Measurements from ENCODE around the gene POLDIP2. TPM values are rescaled to one million over a fixed set of nuclear protein-coding genes. Genes with fewer than 3 reads are reported as not detected.
A peak's percentile ranks its signal among the peaks of the same experiment; 100 is the strongest.

Gene POLDIP2
- total and polyA plus RNA-seq, 2 of the 13 experiments (the other 11 are each of a cell fraction or from before 2014, with no cell fraction given) = 85.9 to 114 TPM

DNA sequence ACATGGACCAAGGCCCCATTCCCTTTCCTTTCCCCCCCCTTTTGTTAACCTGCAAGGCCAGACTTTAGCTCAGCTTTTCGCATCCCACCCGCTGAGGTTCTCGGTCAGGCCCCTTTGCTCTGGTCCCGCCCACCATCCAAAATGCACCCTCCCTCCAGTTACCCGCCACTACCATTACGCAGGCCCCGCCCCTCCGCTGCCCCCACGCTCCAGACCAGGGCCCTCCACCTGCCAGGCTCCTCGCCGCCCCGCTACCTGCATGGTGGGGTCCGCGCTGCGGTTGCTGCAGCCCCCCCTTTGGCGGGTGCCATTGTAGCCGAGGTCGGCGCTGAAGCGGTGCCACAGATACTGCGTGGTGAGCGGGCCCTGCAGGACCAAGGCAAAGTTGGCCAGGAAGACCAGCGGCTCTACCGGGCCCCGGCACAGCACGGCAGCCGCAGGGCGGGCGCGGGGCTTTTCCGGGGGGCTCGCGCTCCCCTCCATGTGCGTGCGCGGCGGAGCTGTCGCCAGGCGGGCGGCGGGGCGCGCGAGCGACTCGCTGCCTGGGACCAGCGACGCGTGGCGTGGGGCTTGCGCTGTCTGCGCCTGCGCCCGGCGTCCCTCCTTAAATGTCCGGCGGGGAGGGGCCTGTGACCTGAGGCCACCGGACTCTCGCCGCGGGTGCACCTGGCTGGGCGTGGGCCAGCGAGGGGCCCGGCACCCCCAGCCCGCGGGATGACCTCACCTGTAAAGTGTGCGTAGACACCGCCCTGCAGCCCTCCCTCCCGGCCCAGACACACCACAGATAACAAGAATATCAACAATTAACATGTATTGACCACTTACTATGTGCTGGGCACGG, 48.5 kb upstream of the POLDIP2 start, which contains the start of gene SLC46A1 (continued):
- TF ChIP-seq, protein P1, sequence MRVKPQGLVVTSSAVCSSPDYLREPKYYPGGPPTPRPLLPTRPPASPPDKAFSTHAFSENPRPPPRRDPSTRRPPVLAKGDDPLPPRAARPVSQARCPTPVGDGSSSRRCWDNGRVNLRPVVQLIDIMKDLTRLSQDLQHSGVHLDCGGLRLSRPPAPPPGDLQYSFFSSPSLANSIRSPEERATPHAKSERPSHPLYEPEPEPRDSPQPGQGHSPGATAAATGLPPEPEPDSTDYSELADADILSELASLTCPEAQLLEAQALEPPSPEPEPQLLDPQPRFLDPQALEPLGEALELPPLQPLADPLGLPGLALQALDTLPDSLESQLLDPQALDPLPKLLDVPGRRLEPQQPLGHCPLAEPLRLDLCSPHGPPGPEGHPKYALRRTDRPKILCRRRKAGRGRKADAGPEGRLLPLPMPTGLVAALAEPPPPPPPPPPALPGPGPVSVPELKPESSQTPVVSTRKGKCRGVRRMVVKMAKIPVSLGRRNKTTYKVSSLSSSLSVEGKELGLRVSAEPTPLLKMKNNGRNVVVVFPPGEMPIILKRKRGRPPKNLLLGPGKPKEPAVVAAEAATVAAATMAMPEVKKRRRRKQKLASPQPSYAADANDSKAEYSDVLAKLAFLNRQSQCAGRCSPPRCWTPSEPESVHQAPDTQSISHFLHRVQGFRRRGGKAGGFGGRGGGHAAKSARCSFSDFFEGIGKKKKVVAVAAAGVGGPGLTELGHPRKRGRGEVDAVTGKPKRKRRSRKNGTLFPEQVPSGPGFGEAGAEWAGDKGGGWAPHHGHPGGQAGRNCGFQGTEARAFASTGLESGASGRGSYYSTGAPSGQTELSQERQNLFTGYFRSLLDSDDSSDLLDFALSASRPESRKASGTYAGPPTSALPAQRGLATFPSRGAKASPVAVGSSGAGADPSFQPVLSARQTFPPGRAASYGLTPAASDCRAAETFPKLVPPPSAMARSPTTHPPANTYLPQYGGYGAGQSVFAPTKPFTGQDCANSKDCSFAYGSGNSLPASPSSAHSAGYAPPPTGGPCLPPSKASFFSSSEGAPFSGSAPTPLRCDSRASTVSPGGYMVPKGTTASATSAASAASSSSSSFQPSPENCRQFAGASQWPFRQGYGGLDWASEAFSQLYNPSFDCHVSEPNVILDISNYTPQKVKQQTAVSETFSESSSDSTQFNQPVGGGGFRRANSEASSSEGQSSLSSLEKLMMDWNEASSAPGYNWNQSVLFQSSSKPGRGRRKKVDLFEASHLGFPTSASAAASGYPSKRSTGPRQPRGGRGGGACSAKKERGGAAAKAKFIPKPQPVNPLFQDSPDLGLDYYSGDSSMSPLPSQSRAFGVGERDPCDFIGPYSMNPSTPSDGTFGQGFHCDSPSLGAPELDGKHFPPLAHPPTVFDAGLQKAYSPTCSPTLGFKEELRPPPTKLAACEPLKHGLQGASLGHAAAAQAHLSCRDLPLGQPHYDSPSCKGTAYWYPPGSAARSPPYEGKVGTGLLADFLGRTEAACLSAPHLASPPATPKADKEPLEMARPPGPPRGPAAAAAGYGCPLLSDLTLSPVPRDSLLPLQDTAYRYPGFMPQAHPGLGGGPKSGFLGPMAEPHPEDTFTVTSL (CRISPR knock-in tag; IDR thresholded peaks at IDR 0.05; ENCODE audit: borderline replicate concordance) = no peak
- no peak for TF ChIP-seq ZNF607 (CRISPR knock-in tag; IDR thresholded peaks at IDR 0.05; ENCODE audit: borderline replicate concordance)
- no peak for TF ChIP-seq TRIM22 (IDR thresholded peaks at IDR 0.05)
- no peak for TF ChIP-seq PCBP1 (IDR thresholded peaks at IDR 0.05; ENCODE audit: borderline replicate concordance, low read depth, low read length)
- peak; percentile 61; the same call in 1 of the 2 replicates for TF ChIP-seq MTA1 (CRISPR knock-in tag; IDR thresholded peaks at IDR 0.05; ENCODE audit: borderline replicate concordance)
- TF ChIP-seq KLF9 (CRISPR knock-in tag; IDR thresholded peaks at IDR 0.05; ENCODE audit: low read depth) = no peak
- TF ChIP-seq ZNF30 (CRISPR knock-in tag; IDR thresholded peaks at IDR 0.05) = no peak
- TF ChIP-seq ELF4 (CRISPR knock-in tag; IDR thresholded peaks at IDR 0.05; ENCODE audit: borderline replicate concordance) = no peak
- no peak for TF ChIP-seq MED13 (CRISPR knock-in tag; IDR thresholded peaks at IDR 0.05)
- no peak for TF ChIP-seq KAT7 (CRISPR knock-in tag; IDR thresholded peaks at IDR 0.05; ENCODE audit: borderline replicate concordance)
- TF ChIP-seq NR0B2 (CRISPR knock-in tag; IDR thresholded peaks at IDR 0.05) = no peak; the same call in 1 of the 2 replicates
- TF ChIP-seq ZNF24 (IDR thresholded peaks at IDR 0.05) = no peak
- no peak for TF ChIP-seq MIER3 (CRISPR knock-in tag; IDR thresholded peaks at IDR 0.05; ENCODE audit: borderline replicate concordance)
- no peak for TF ChIP-seq IKZF4 (CRISPR knock-in tag; IDR thresholded peaks at IDR 0.05; ENCODE audit: borderline replicate concordance, low read depth, not compliant biosample characterization)
- TF ChIP-seq ZBTB20 (CRISPR knock-in tag; IDR thresholded peaks at IDR 0.05; ENCODE audit: borderline replicate concordance, low read depth) = no peak
- peak; percentile 50 for TF ChIP-seq SALL1 (CRISPR knock-in tag; IDR thresholded peaks at IDR 0.05)
- TF ChIP-seq SCMH1 (CRISPR knock-in tag; IDR thresholded peaks at IDR 0.05; ENCODE audit: borderline replicate concordance) = no peak
- TF ChIP-seq, protein P2, sequence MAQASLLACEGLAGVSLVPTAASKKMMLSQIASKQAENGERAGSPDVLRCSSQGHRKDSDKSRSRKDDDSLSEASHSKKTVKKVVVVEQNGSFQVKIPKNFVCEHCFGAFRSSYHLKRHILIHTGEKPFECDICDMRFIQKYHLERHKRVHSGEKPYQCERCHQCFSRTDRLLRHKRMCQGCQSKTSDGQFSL (CRISPR knock-in tag; IDR thresholded peaks at IDR 0.05) = no peak
- 0 out of 2 replicates have a peak, but pooled peaks have one; percentile 55 for TF ChIP-seq ZNF543 (CRISPR knock-in tag; IDR thresholded peaks at IDR 0.05)
- peak; percentile 48; the same call in 1 of the 2 replicates for TF ChIP-seq MXD1 (CRISPR knock-in tag; IDR thresholded peaks at IDR 0.05)
